Activated naive CD8-positive, alpha-beta T cell treated with anti-CD3 and anti-CD28 coated beads, Interleukin-2, amount 10 ng/mL, durations not matched to agents 7 days and 5 days (primary cell): ENCODE measurements around the gene CSNK2A1. TPM values are rescaled to one million over a fixed set of nuclear protein-coding genes. Genes with fewer than 3 reads are reported as not detected.

Experiments used
- ATAC-seq: fragments of 150-1000 bp; cut with Tn5 transposase; one replicate; pipeline ENCODE4 v1.10.0; 2021; ENCODE audit warnings: low read depth, moderate library complexity
- POLR2A ChIA-PET: fragments of 350-600 bp; sonication (Branson Sonifier 250); formaldehyde crosslinking; loops from one replicate; lab custom pipeline; 2021; ENCODE audit warnings: antibody characterized with exemption; lab: Charles Lee
- DNase-seq: peaks from one replicate; pipeline ENCODE4 v3.0.0; 2021
- H3K27ac Mint-ChIP-seq: one replicate; pipeline ENCODE4 v1.8.0; 2022; ENCODE audit warnings: mild to moderate bottlenecking, mixed read lengths
- H3K27me3 Mint-ChIP-seq: one replicate; pipeline ENCODE4 v1.8.0; 2022; ENCODE audit warnings: mild to moderate bottlenecking, moderate library complexity, mixed read lengths
- H3K36me3 Mint-ChIP-seq: one replicate; pipeline ENCODE4 v1.8.0; 2021; ENCODE audit warnings: mild to moderate bottlenecking, mixed read lengths
- H3K4me1 Mint-ChIP-seq: one replicate; pipeline ENCODE4 v1.8.0; 2021; ENCODE audit warnings: mixed read lengths
- H3K4me3 Mint-ChIP-seq: one replicate; pipeline ENCODE4 v1.8.0; 2022; ENCODE audit warnings: mild to moderate bottlenecking, moderate library complexity, mixed read lengths
- H3K9me3 Mint-ChIP-seq: one replicate; pipeline ENCODE4 v1.8.0; 2021; ENCODE audit warnings: mixed read lengths
- total RNA-seq, 2 experiments: library from RNA; stranded (reverse); gene quantifications; one replicate each; pipeline ENCODE4 v1.2.3, GENCODE V29; 2021

The CSNK2A1 gene
- total RNA-seq, 2 experiments from 2014 or later = 113 to 114 TPM

DNA sequence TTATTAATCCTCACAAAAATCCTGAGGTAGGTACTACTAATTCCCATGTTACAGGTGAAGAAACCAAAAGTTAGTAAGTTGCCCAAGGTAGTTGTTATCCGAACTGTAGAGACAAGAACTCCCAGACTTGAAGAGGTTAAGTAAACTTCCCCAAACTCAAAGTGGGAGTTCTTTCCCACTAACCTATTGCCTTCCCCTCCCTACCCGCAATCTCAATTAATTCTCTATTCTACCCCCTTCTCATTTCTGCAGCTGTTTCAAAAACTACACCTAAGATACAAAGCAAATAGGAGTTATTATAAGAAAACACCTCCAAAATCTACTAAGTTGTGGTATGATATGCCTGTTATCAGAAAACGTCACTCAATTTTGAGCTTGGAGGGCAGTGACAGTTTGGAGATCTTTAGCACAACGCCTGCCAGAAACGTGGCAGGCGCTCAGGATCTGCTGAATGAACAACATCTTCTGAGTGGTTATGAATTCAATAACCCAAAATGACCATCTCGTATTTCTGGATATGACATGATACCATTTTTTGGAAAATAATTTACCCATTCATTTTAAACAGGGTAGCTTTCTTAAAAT lies 7.1 kb downstream of the CSNK2A1 start:
- no peak for DNase-seq
- Mint-ChIP-seq H3K27me3 (no peaks in the 10 kb centered on the region), H3K4me3 (no peak overlapping the region), H3K9me3 (peaks cover 3% of the 10 kb centered on the region), H3K36me3 (peaks cover 48% of the 10 kb centered on the region), H3K27ac (no peak overlapping the region), H3K4me1 (peaks cover 37% of the 10 kb centered on the region)
- no peak for ATAC-seq
- POLR2A ChIA-PET = no interaction called here

DNA sequence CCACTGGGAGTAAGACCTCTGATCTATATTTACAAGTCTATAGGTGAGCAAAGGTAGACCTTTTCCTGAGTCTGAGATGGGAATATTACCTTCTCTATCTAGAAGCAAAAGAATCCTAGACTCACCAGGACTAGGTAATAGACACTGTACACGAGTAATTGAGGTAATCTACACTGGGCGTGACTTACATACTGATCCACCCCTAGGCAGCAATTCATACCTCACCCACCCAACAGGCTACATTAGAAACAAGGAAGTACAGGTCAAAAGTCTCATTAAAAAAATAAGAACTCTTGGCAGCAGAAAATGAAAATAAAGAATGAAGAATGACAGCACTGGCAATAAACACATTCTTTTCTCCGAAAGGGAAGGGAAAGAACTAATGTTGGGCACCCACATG lies 7.6 kb downstream of the CSNK2A1 start:
- Mint-ChIP-seq H3K4me1 (peaks cover 34% of the 10 kb centered on the region), H3K9me3 (peaks cover 2% of the 10 kb centered on the region), H3K4me3 (no peak overlapping the region), H3K27me3 (no peaks in the 10 kb centered on the region), H3K27ac (no peak overlapping the region), H3K36me3 (peaks cover 46% of the 10 kb centered on the region)
- ATAC-seq = no peak
- DNase-seq = no peak
- POLR2A ChIA-PET = no interaction called here

DNA sequence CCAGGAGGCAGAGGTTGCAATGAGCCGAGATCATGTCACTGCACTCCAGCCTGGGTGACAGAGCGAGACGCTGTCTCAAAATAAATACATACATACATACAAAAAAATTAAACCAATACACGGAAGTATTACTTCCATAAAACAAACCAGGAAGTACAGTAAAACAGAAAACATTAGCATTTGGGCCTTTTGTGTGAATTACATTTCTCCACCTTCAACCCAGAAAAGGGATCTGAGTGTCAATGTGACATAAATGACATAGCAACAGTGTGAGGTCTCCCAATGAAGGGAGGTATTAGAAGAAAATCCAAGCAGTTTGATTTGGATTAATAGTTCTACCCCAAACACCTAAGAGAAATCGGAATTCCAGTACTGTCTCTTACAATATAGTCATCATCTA lies 10.1 kb downstream of the CSNK2A1 start:
- no peak for ATAC-seq
- peaks cover 27% of the 10 kb centered on the region for H3K4me1 Mint-ChIP-seq
- no peak overlapping the region for H3K27ac Mint-ChIP-seq
- POLR2A ChIA-PET = no interaction called here
- H3K27me3 Mint-ChIP-seq = no peaks in the 10 kb centered on the region
- H3K36me3 Mint-ChIP-seq = peaks cover 44% of the 10 kb centered on the region
- peaks cover 3% of the 10 kb centered on the region for H3K9me3 Mint-ChIP-seq
- no peak for DNase-seq
- no peak overlapping the region for H3K4me3 Mint-ChIP-seq

DNA sequence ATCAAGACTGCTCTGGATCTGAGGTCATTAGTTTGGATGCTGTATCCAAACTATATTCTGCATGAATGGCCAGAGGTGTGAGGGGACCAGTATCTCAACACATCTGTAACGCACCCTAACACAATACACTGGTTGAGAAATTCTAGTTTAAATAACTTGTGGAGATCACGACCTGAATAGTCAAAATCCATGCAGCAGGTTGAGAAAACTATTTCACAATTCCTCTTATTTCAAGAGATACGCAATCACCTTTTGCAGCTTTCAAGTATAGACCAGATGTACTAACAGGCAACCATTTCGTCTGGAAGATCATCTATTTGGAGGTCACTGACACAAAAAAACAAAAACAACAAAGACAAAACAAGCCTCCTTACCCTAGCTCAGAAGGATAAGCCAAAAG lies 11.1 kb downstream of the CSNK2A1 start:
- Mint-ChIP-seq H3K4me3 (no peak overlapping the region), H3K27ac (no peak overlapping the region), H3K36me3 (peaks cover 48% of the 10 kb centered on the region), H3K27me3 (no peaks in the 10 kb centered on the region), H3K4me1 (peaks cover 22% of the 10 kb centered on the region), H3K9me3 (peaks cover 9% of the 10 kb centered on the region)
- POLR2A ChIA-PET = no interaction called here
- no peak for DNase-seq
- no peak for ATAC-seq

DNA sequence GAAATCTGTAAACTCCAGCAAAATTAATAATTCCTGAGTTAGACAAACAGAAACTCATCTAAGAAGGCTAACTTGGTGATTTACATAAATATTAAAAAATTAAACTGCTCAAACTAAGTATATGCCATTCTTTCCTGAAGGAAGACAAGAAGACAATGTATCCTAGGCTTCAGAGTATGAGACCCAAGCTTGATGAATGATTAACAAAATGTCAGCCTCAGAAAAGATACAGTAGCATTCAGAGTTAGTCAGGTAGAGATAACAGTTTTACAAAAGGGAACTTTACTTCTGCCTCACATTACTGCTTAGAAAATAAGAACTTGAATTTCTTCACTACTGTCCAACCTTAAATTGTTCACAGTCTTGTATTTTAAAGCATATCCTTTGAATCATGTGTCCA lies 12.0 kb downstream of the CSNK2A1 start:
- POLR2A ChIA-PET = no interaction called here
- peaks cover 56% of the 10 kb centered on the region for H3K36me3 Mint-ChIP-seq

DNA sequence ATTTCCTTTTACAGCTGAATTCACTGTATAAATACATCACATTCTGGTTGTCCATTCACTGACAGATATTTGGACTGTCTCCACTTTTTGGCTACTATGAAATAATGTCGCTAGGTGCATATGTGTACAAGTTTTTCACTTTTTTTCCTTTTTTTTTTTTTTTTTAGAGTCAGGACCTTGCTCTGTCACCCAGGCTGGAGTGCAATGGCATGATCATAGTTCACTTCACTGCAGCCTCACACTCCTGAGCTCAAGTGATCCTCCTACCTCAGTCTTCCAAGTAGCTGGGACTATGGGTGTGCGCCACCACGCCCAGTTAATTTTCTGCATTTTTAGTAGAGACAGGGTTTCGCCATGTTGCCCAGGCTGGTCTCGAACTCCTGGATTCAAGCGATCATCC lies 13.3 kb downstream of the CSNK2A1 start:
- peaks cover 13% of the 10 kb centered on the region for H3K4me1 Mint-ChIP-seq
- ATAC-seq (no peak), DNase-seq (no peak)
- no peak overlapping the region for H3K4me3 Mint-ChIP-seq
- H3K9me3 Mint-ChIP-seq = peaks cover 17% of the 10 kb centered on the region
- no peak overlapping the region for H3K27ac Mint-ChIP-seq
- no peaks in the 10 kb centered on the region for H3K27me3 Mint-ChIP-seq
- peaks cover 63% of the 10 kb centered on the region for H3K36me3 Mint-ChIP-seq
- POLR2A ChIA-PET = no interaction called here

More for the DNA sequence above, 12.0 kb downstream of the CSNK2A1 start:
- H3K4me1 Mint-ChIP-seq = peaks cover 20% of the 10 kb centered on the region
- H3K4me3 Mint-ChIP-seq = no peak overlapping the region
- ATAC-seq (no peak), DNase-seq (no peak)
- H3K27me3 Mint-ChIP-seq = no peaks in the 10 kb centered on the region
- peaks cover 17% of the 10 kb centered on the region for H3K9me3 Mint-ChIP-seq
- H3K27ac Mint-ChIP-seq = no peak overlapping the region

DNA sequence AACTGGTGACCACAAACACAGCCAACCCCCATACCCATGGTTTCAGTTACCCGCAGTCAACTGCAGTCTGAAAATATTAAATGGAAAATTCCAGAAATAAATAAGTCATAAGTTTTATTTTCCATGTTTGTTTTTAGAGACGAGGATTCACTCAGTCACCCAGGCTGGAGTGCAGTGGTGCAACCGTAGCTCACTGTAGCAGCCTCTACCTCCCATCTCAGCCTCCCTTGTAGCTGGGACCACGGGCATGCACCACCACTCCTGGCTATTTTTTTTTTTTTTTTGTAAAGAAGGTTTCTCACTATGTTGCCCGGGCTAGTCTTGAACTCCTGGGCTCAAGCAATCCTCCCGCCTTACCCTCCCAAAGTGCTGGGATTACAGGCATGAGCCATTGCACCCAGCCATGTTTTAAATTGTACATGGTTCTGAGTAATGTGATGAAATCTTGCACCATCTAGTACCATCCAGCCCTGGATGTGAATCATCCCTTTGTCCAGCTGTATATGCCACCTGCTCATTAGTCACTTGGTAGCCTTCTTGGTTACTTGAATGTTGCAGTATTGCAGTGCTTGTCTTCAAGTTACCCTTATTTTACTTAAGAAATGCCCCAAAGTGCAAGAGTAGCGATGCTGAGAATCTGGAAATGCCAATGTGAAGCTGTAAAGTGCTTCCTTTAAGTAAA lies 14.5 kb downstream of the CSNK2A1 start:
- H3K27ac Mint-ChIP-seq = no peak overlapping the region
- DNase-seq = no peak
- POLR2A ChIA-PET = no interaction called here
- peaks cover 17% of the 10 kb centered on the region for H3K9me3 Mint-ChIP-seq
- peaks cover 60% of the 10 kb centered on the region for H3K36me3 Mint-ChIP-seq
- peaks cover 7% of the 10 kb centered on the region for H3K4me1 Mint-ChIP-seq
- no peak overlapping the region for H3K4me3 Mint-ChIP-seq
- ATAC-seq = no peak
- H3K27me3 Mint-ChIP-seq = no peaks in the 10 kb centered on the region

DNA sequence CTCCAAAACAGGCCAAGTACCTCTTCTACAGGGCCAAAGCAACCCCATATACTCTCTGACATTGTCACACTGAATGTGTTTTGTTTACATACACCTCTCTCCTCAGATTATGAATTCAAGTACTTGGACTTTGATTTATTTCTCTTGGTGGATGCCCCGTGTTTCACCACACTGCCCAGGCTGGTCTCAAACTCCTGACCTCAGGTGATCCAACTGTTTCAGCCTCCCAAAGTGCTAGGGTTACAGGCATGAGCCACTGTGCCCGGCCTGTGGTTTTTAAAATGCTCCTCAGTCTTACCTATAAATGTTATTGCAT lies 16.1 kb downstream of the CSNK2A1 start:
- H3K36me3 Mint-ChIP-seq = peaks cover 67% of the 10 kb centered on the region
- peaks cover 5% of the 10 kb centered on the region for H3K4me1 Mint-ChIP-seq
- no peak for ATAC-seq
- H3K4me3 Mint-ChIP-seq = no peak overlapping the region
- DNase-seq = no peak
- no peak overlapping the region for H3K27ac Mint-ChIP-seq
- peaks cover 17% of the 10 kb centered on the region for H3K9me3 Mint-ChIP-seq
- POLR2A ChIA-PET = no interaction called here
- H3K27me3 Mint-ChIP-seq = no peaks in the 10 kb centered on the region

DNA sequence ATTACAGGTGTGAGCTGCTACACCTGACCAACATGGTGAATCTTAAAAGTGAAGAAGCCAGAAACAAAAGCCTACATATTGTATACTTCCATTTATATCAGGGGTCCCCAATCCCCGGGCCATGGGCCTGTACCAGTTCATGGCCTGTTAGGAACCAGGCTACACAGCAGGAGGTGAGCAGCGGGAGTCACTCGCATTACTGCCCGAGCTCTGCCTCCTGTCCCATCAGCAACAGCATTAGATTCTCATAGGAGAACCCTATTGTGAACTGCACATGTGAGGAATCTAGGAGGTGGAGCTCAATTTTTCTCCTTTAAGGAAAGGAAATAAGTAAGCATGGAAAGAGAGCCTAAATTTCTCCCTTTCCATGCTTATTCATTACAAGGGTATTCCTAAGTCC lies 21.7 kb downstream of the CSNK2A1 start:
- POLR2A ChIA-PET = no interaction called here
- DNase-seq = no peak
- Mint-ChIP-seq H3K27ac (no peak overlapping the region), H3K4me1 (peaks cover under 1% of the 10 kb centered on the region), H3K27me3 (no peaks in the 10 kb centered on the region), H3K36me3 (peaks cover 69% of the 10 kb centered on the region), H3K9me3 (peaks cover 8% of the 10 kb centered on the region), H3K4me3 (no peak overlapping the region)
- no peak for ATAC-seq

DNA sequence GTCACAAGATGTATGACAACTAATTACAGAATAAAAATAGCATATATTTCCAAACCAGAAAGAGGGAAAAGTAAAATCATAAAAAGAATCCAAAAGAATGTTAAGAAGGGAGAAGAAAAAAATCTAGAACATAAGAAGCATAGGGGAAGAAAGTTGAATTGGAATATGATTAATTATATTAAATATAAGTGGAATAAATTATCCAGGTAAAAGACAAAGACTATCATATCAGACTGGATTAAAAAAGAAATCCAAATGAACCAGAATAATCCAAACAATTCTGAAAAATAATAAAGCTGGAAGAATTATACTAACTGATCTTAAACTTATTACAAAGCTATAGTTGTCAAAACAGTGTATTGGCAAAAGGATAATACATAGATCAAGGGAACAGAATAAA lies 23.6 kb downstream of the CSNK2A1 start:
- DNase-seq = no peak
- peaks cover 71% of the 10 kb centered on the region for H3K36me3 Mint-ChIP-seq
- no peak overlapping the region for H3K27ac Mint-ChIP-seq
- POLR2A ChIA-PET = no interaction called here
- peaks cover 7% of the 10 kb centered on the region for H3K9me3 Mint-ChIP-seq
- ATAC-seq = no peak
- peaks cover 4% of the 10 kb centered on the region for H3K4me1 Mint-ChIP-seq
- no peaks in the 10 kb centered on the region for H3K27me3 Mint-ChIP-seq
- H3K4me3 Mint-ChIP-seq = no peak overlapping the region

DNA sequence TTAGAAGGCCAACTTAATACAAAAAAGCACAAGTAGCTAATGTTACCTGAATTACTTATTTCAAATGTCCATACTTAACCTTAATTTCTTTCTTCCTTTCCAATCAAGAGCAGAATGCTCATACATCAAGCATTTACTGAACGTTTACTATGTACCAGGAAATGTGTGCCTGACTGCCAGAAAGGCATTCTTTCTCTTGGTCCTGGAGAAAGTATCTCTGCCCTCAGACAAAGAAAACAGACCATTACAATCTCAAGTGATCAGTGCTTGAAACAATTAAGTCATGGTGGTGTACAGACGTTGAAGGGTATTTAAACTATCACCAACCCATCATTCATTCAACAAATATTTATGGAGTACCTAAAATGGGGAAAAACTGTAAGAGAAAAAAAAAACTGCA lies 26.4 kb downstream of the CSNK2A1 start:
- peaks cover 7% of the 10 kb centered on the region for H3K9me3 Mint-ChIP-seq
- no peak for ATAC-seq
- H3K4me1 Mint-ChIP-seq = peaks cover 11% of the 10 kb centered on the region
- no peaks in the 10 kb centered on the region for H3K27me3 Mint-ChIP-seq
- peaks cover 66% of the 10 kb centered on the region for H3K36me3 Mint-ChIP-seq
- H3K27ac Mint-ChIP-seq = no peak overlapping the region
- no peak overlapping the region for H3K4me3 Mint-ChIP-seq
- POLR2A ChIA-PET = no interaction called here
- no peak for DNase-seq

DNA sequence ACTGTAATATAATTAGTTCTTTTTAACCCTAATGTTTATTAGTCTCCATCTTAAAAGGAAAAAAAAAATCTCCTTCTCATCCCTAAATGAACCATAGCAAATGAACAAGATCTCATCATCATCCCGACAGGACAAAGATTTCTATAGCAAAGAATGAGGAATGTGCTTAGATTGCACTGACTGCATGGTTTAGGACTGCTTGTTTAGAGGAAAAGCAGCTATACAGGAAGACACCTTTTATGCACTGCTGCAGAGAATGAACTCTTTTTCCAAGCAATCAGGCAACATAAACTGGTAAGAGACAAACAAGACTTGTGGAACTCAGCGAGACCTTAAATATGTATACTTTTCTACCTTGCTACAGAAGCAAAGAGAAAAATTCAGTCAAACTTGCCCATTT lies 26.8 kb downstream of the CSNK2A1 start:
- Mint-ChIP-seq H3K4me3 (no peak overlapping the region), H3K36me3 (peaks cover 63% of the 10 kb centered on the region), H3K27ac (no peak overlapping the region), H3K4me1 (peaks cover 13% of the 10 kb centered on the region), H3K27me3 (no peaks in the 10 kb centered on the region), H3K9me3 (peaks cover 3% of the 10 kb centered on the region)
- POLR2A ChIA-PET = no interaction called here
- ATAC-seq (no peak), DNase-seq (no peak)

DNA sequence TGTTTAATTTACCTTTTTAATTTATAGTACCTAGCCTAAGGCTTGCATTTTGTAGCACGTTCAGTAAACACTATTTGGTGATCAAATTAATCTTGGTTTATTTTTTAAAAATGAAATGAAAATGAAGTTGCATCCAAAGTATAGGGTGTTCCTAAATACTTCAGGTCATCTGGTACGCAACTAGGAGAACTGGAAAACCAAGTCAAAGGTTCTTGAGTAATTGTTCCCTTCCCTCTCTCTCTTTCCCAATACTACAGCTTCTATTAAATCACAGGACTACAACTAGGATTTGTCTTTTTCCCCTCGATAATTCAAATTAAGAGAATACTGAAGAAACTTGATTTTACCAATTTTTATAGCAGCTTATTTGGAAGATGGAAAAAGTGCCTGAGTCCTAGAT lies 27.9 kb downstream of the CSNK2A1 start:
- peaks cover 21% of the 10 kb centered on the region for H3K4me1 Mint-ChIP-seq
- H3K27me3 Mint-ChIP-seq = no peaks in the 10 kb centered on the region
- POLR2A ChIA-PET = no interaction called here
- no peak for ATAC-seq
- H3K4me3 Mint-ChIP-seq = no peak overlapping the region
- peaks cover 2% of the 10 kb centered on the region for H3K9me3 Mint-ChIP-seq
- H3K27ac Mint-ChIP-seq = no peak overlapping the region
- peaks cover 52% of the 10 kb centered on the region for H3K36me3 Mint-ChIP-seq
- no peak for DNase-seq

DNA sequence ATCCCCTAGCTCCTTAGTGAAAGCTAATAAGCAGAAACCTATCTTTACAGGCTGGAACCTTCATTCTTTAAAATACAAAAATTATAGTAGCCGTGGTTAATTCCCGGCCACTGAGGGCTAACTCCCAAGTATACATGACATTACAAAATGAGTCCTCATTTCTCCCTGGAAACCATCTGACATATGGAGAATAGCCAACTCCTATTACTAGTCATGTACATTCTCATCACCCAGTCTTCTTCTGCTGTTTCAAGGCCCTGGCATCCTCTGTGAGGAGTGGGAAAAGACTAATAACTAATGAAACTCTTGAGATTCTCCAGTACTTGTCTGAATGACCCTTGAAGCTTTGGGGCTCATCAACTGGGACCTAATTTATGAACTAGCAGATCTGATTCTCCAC lies 30.2 kb downstream of the CSNK2A1 start:
- H3K4me1 Mint-ChIP-seq = peaks cover 28% of the 10 kb centered on the region
- no peak overlapping the region for H3K27ac Mint-ChIP-seq
- POLR2A ChIA-PET = interaction anchor here (1.0 kb wide), 1 partner anchor 133 kb away, joined by 3 read pairs; no protein-coding TSS in a partner anchor
- H3K27me3 Mint-ChIP-seq = no peaks in the 10 kb centered on the region
- no peak overlapping the region for H3K4me3 Mint-ChIP-seq
- no peaks in the 10 kb centered on the region for H3K9me3 Mint-ChIP-seq
- no peak for DNase-seq
- no peak for ATAC-seq
- peaks cover 42% of the 10 kb centered on the region for H3K36me3 Mint-ChIP-seq
